ENCODE measurements around the gene HOXA7. TPM values are rescaled to one million over a fixed set of nuclear protein-coding genes. Genes with fewer than 3 reads are reported as not detected.

Gene HOXA7
- total and polyA plus RNA-seq, 2 donors (not counting 3 experiments of a cell fraction or from before 2014, with no cell fraction given), result 18.1 to 18.5 TPM

DNA sequence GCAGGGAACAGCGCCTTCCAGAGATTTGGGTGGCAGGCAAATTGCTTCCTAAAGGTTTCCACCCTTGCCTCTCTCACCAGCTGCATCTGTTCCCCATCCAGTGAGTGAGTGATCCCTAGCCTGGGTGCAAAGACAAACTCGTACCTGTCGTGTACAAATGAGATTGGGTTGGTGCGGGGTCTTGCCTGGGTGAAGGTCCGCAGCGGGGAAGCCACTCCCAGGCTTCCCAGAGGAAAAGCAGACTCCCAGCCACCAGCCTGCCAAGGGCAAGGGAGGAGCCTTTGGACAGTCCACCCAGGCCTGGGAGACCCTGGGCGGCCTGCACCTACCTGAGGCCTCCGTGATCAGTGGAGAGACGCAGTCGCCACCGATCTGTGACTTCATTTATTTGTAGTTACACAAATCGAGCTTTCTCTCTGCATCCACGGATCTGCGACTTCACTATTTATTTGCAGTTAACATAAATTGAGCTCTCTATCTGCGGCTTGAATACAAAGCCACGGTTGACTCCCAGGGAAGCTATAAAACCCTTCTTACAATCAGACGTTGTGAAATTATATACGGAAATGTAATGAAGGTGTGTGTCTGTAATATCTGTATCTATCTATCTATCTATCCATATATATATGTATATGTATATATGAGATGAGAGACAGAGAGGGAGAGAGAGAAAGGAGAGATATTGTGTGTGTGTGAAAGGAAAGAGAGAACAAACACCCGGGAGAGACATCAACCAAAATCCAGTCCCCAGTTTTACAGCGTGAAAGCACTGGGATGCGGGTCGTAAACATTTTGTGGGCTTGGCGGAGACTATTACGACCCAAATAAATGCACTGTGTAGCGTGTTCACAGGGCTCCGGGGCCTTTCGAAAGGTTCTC, 3.0 kb upstream of the HOXA7 start:
- Histone ChIP-seq H3K9ac (replicated peaks; ENCODE audit: extremely low read depth, insufficient read depth, low read length) (peak overlapping the region; percentile 78), H2AFZ (ENCODE audit: low read depth, low read length) (peak overlapping the region; percentile 33), H3K79me2 (ENCODE audit: control insufficient read depth, insufficient read depth, low read length) (peaks cover 78% of the 10 kb centered on the region), H3K9me3 (replicated peaks; ENCODE audit: control insufficient read depth, insufficient read depth, low read length) (no peaks in the 10 kb centered on the region), H3K9me1 (replicated peaks; ENCODE audit: control insufficient read depth, extremely low read depth, insufficient read depth, low read length) (no peaks in the 10 kb centered on the region), H3K36me3 (ENCODE audit: control insufficient read depth in 2 of 2, extremely low read depth in 1 of 2, insufficient read depth in 2 of 2, low read length in 2 of 2) (peaks cover 3 to 7% of the 10 kb centered on the region in 2 experiments), H3K4me3 (replicated peaks in 1 of 3; ENCODE audit: insufficient read depth in 1 of 3, low read depth in 1 of 3, low read length in 3 of 3) (peak overlapping the region in 2 of 3 experiments; percentile 44 to 63), H3K4me2 (ENCODE audit: insufficient read depth, low read length) (peak overlapping the region; percentile 74), H4K20me1 (replicated peaks; ENCODE audit: control insufficient read depth, extremely low read depth, insufficient read depth, low read length) (no peaks in the 10 kb centered on the region), H3K4me1 (ENCODE audit: control insufficient read depth, extremely low read depth, insufficient read depth, low read length) (peaks cover 53% of the 10 kb centered on the region), H3K27ac (ENCODE audit: insufficient read depth, low read depth, low read length) (peak overlapping the region; percentile 69), H3K27me3 (ENCODE audit: control insufficient read depth in 2 of 2, insufficient read depth in 2 of 2, low read length in 2 of 2) (no peaks in the 10 kb centered on the region)
- DNase-seq (ENCODE audit: low read depth, low spot score), result peak; percentile 74
- intact Hi-C loops (cut with micrococcal nuclease) (loop anchor here (1.0 to 5.0 kb wide), 7 partner anchors 8 to 1767 kb away; partner anchors contain the start of genes CBX3 and HNRNPA2B1), dilution Hi-C loops (cut with MboI; ENCODE audit: extremely low pct_ligation_motif_present, low sequenced_read_pairs) (loop anchor here (10.0 to 25.0 kb wide), 3 partner anchors 305 to 972 kb away; no protein-coding TSS in a partner anchor)
- peak; percentile 59 for FAIRE-seq
- POLR2A ChIA-PET, result interaction anchor here (0.9 to 1.2 kb wide), 3 partner anchors 9 to 11 kb away, joined by 3 to 4 read pairs (median 3); no protein-coding TSS in a partner anchor
- no TSS peak for BruUV-seq (replicated peaks)
- no peak for TF ChIP-seq POLR2AphosphoS5 (IDR thresholded peaks at IDR 0.05; ENCODE audit: insufficient read depth, low read depth, low read length)
- TF ChIP-seq JUN (IDR thresholded peaks at IDR 0.05; ENCODE audit: borderline replicate concordance, insufficient read depth, insufficient read length, low read depth), result no peak
- no peak for TF ChIP-seq MAX (IDR thresholded peaks at IDR 0.05; ENCODE audit: insufficient read depth, insufficient read length)
- no peak for TF ChIP-seq CTCF (IDR thresholded peaks at IDR 0.05; ENCODE audit: extremely low read depth in 1 of 2, insufficient read depth in 1 of 2, low read depth in 1 of 2, low read length in 2 of 2)
- no peak for TF ChIP-seq FOS (IDR thresholded peaks at IDR 0.05; ENCODE audit: borderline replicate concordance, insufficient read depth, low read length)
- TF ChIP-seq MYC (IDR thresholded peaks at IDR 0.05; ENCODE audit: low read depth, low read length), result no peak
- TF ChIP-seq GATA2 (IDR thresholded peaks at IDR 0.05; ENCODE audit: insufficient read depth, insufficient read length, low read depth, low read length), result no peak
- TF ChIP-seq POLR2A (IDR thresholded peaks at IDR 0.05; ENCODE audit: low read depth, low read length), result no peak
- no peak for TF ChIP-seq EZH2 (IDR thresholded peaks at IDR 0.05; ENCODE audit: borderline replicate concordance, low read depth, low read length, severe bottlenecking)
- CTCF ChIA-PET, result interaction anchor here (0.7 to 4.1 kb wide), 19 partner anchors 9 to 1267 kb away, joined by 3 to 48 read pairs (median 4); partner anchors contain the start of genes HOXA5 and HOXA6
